GM12892 (cell line): ENCODE measurements around the gene AMDHD2.
"Not testable (repeated sequence)": the region's sequence is repeated elsewhere in the genome, so short reads cannot be mapped to it uniquely, and the experiment has no call there.

Experiments
- POLR2A ChIP-seq: IDR thresholded peaks from 2 replicates; pipeline ENCODE4 v1.6.1; 2011; ENCODE audit warnings: low read depth, low read length, control low read depth
- POLR2AphosphoS5 ChIP-seq: IDR thresholded peaks from 2 replicates; pipeline ENCODE4 v1.6.1; 2011; ENCODE audit warnings: low read depth, low read length, control low read depth
- TAF1 ChIP-seq: IDR thresholded peaks from 2 replicates; pipeline ENCODE4 v1.6.1; 2011; ENCODE audit warnings: low read depth, mild to moderate bottlenecking, control low read depth, low read length, borderline replicate concordance

DNA sequence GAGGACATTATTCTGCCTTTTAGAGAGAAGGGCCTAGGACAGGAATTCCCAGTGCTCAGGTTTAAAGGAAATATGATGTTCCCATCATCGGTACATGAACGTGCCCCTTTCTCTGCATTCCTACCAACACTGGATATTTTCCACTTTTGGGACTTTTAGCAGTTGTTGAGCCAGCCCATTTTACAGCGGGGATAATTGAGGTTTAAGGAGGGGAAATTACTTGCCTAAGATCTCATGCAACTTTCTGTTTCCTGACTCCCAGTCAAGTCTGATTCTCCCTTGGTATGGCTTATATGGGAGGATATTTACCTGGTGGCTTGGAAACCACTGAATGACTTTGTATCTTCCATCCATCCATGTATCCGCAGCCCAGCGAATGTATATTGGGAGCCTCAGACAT lies 14.2 kb downstream of the AMDHD2 start:
- TF ChIP-seq POLR2A, POLR2AphosphoS5, TAF1: not testable (repeated sequence)
